ENCODE results near the gene SYT5.

SYT5 gene

GRCh38 chr19:55145232-55145631 is 34.9 kb downstream of the SYT5 start:
- no peak for DNase-seq

GRCh38 chr19:55141696-55142095 is 38.4 kb downstream of the SYT5 start:
- DNase-seq = no peak

- DNase-seq = no peak
Measured at GRCh38 chr19:55137915-55138314, 42.2 kb downstream of the SYT5 start.

GRCh38 chr19:55136399-55137102 is 43.5 kb downstream of the SYT5 start:
- DNase-seq = no peak

- no peak for DNase-seq
Measured at GRCh38 chr19:55134736-55135135, 45.4 kb downstream of the SYT5 start.

- no peak for DNase-seq
Measured at GRCh38 chr19:55133639-55134444, 46.2 kb downstream of the SYT5 start.

- DNase-seq = no peak
Measured at GRCh38 chr19:55132453-55133129, 47.5 kb downstream of the SYT5 start.

- no peak for DNase-seq
Measured at GRCh38 chr19:55131421-55131820, 48.7 kb downstream of the SYT5 start.
